Heart right ventricle (tissue), 16 donors: Measurements from ENCODE around the gene DNAH12. TPM values are rescaled to one million over a fixed set of nuclear protein-coding genes. Genes with fewer than 3 reads are reported as not detected.
A peak's percentile ranks its signal among the peaks of the same experiment; 100 is the strongest.

Source experiments
- ATAC-seq, 8 donors: fragments of 200-7000 bp; cut with Tn5 transposase; one replicate each; pipeline ENCODE4 v1.9.1; 2020; ENCODE audit warnings: mild to moderate bottlenecking in 8 of 8, moderate library complexity in 8 of 8, moderate number of reproducible peaks in 1 of 8
- DNase-seq, 2 donors: peaks; one replicate each; pipeline ENCODE4 v3.0.0-alpha.2; 2020
- H3K27ac ChIP-seq, 10 donors: fragments of 200-600 bp; sonication (generic) in 2 of 10; one replicate each; pipeline versions ENCODE4 v1.5.0 to v1.8.0; 2020 to 2022; ENCODE audit warnings: mild to moderate bottlenecking in 3 of 10
- H3K27me3 ChIP-seq, 7 donors: fragments of 200-600 bp; one replicate each; pipeline ENCODE4 v1.8.0; 2021 to 2022; ENCODE audit warnings: mild to moderate bottlenecking in 2 of 7
- H3K36me3 ChIP-seq, 9 donors: fragments of 200-600 bp; sonication (generic) in 1 of 9; one replicate each; pipeline versions ENCODE4 v1.5.0 to v1.8.0; 2020 to 2022; ENCODE audit warnings: mild to moderate bottlenecking in 2 of 9
- H3K4me1 ChIP-seq, 9 donors: fragments of 200-600 bp; sonication (generic) in 1 of 9; one replicate each; pipeline versions ENCODE4 v1.5.0 to v1.8.0; 2020 to 2022; ENCODE audit warnings: mild to moderate bottlenecking in 4 of 9
- H3K4me3 ChIP-seq, 10 donors: fragments of 200-600 bp; sonication (generic) in 2 of 10; one replicate each; pipeline versions ENCODE4 v1.5.0 to v1.8.0; 2020 to 2022; ENCODE audit warnings: mild to moderate bottlenecking in 7 of 10, moderate library complexity in 2 of 10
- H3K9me3 ChIP-seq, 11 donors: fragments of 200-600 bp in 10 of 11; sonication (generic) in 2 of 11; one replicate each; pipeline versions ENCODE4 v1.5.0 to v1.8.0; 2013 to 2022; ENCODE audit warnings: mild to moderate bottlenecking in 2 of 11, control low read depth in 1 of 11, moderate library complexity in 1 of 11
- WGBS, 2 donors: extraction: QIAGEN DNeasy Blood & Tissue Kit; methylation state at CpG; one replicate each; pipeline ENCODE4 v1.1.7; 2013; ENCODE audit warnings: inconsistent platforms in 1 of 2; 5-methylcytosine and 5-hydroxymethylcytosine counted together
- intact Hi-C, 10 donors: fragments of 100-400 bp; cut with DNase I; formaldehyde crosslinking; loops; one replicate each; pipeline versions ENCODE4 v1.11.1 to v1.14.2; 2022
- polyA plus RNA-seq, 2 donors: library from polyadenylated mRNA; stranded (reverse); fragments of 200-250 nt; gene quantifications; one replicate each; pipeline ENCODE4 v1.2.3, GENCODE V29; 2013
- total RNA-seq, 10 donors: library from RNA; stranded (reverse); fragmentation: NEBNext Ultra II Directional in 3 of 10; extraction: Animal tissue kit (Norgen Biotek cat#: 25700) in 3 of 10; gene quantifications; one replicate each; pipeline versions ENCODE4 v1.2.1 to v1.2.4, GENCODE V29; 2021 to 2023
- TF ChIP-seq, protein P1 (sequence below), 9 donors: fragments of 200-600 bp; sonication (generic) in 2 of 9; IDR thresholded peaks; one replicate each; pipeline versions ENCODE4 v1.5.0 to v1.8.0; 2021 to 2022; ENCODE audit warnings: antibody characterized with exemption in 9 of 9, mild to moderate bottlenecking in 5 of 9, moderate library complexity in 1 of 9
- donor health status: Arrhythmogenic right ventricular cardiomyopathy.
- donor health status: ischemic (EF 13 %, LVEDD 7.1; RV severe dilation, severe dysfunction).
- donor health status: healthy with polysubstance abuse.
- donor health status: DM: no; HTN: yes; CAD: no.
- donor health status: DM: no; HTN: no; CAD: no.
- donor health status: ischemic (EF 25% LVEDD 6.9; RV normal size, moderate dysfunction).
- donor health status: ischemic (EF 25% LVEDD 5.7; RV mildly dilated, moderate dysfunction).
- donor health status: healthy.
- donor health status: DM: yes; HTN: yes; CAD: no.
- donor health status: Ischemic cardiomyopathy.
- donor health status: ischemic (EF 35%, LVEDD 5.7; RV mildly dilated, moderate dysfunction).
- donor health status: nonischemic (EF 11% LVEDD 7.7; RV severe dilation, severe dysfunction).
- donor health status: DM: yes; HTN: yes; CAD: no.
- donor health status: PGD.
- donor health status: ischemic (EF 29% LVEDD 5.4; RV normal size, mild dysfunction).
- donor health status: nonischemic (EF 23%, LVEDD 6.1; RV moderate dilation, normal function).

DNAH12 gene
- total and polyA plus RNA-seq, 12 donors, result 0.01 to 0.44 (median 0.12) TPM; not detected in 4

DNA sequence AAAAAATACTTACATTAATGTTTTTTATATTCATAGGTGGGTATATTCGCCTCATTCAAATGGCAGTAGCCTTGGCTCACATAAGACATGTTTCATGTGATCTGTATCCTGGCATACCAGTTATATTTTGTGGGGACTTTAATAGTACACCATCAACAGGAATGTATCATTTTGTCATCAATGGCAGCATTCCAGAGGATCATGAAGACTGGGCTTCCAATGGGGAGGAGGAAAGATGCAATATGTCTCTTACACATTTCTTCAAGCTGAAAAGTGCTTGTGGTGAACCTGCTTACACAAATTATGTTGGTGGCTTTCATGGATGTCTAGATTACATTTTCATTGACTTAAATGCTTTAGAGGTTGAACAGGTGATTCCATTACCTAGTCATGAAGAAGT is 15.4 kb upstream of the DNAH12 start:
- peaks cover 4 to 47% (median 37%) of the 10 kb centered on the region in 9 donors for H3K4me1 ChIP-seq
- WGBS, 2 donors, result 96 to 98% methylated on average over 1 of the region's 1 CpG
- TF ChIP-seq, protein P1, sequence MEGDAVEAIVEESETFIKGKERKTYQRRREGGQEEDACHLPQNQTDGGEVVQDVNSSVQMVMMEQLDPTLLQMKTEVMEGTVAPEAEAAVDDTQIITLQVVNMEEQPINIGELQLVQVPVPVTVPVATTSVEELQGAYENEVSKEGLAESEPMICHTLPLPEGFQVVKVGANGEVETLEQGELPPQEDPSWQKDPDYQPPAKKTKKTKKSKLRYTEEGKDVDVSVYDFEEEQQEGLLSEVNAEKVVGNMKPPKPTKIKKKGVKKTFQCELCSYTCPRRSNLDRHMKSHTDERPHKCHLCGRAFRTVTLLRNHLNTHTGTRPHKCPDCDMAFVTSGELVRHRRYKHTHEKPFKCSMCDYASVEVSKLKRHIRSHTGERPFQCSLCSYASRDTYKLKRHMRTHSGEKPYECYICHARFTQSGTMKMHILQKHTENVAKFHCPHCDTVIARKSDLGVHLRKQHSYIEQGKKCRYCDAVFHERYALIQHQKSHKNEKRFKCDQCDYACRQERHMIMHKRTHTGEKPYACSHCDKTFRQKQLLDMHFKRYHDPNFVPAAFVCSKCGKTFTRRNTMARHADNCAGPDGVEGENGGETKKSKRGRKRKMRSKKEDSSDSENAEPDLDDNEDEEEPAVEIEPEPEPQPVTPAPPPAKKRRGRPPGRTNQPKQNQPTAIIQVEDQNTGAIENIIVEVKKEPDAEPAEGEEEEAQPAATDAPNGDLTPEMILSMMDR (IDR thresholded peaks at IDR 0.05), result no peak
- intact Hi-C loops, result loop anchor here in 1 of 10 donors (5.0 kb wide), 1 partner anchor 38 kb away; the partner anchor contains the start of gene ARF4
- H3K9me3 ChIP-seq, result no peaks in the 10 kb centered on the region
- peaks cover 0 to 58% (median 18%) of the 10 kb centered on the region in 9 donors for H3K36me3 ChIP-seq
- no peaks in the 10 kb centered on the region for H3K27me3 ChIP-seq
- ATAC-seq, result no peak
- no peak overlapping the region for H3K4me3 ChIP-seq
- DNase-seq, result no peak
- no peak overlapping the region for H3K27ac ChIP-seq

DNA sequence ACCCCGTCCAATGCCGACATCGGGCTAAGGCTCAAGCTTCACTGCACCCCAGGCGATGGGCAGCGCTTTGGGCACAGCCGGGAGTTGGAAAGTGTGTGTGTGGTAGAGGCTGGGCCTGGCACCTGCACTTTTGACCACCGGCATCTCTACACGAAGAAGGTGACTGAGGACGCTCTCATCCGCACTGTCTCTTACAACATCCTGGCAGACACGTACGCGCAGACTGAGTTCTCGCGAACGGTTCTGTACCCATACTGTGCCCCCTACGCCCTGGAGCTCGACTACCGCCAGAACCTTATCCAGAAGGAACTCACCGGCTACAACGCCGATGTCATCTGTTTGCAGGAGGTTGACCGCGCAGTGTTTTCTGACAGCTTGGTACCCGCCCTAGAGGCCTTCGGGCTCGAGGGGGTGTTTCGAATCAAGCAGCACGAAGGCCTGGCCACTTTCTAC is 13.0 kb upstream of the DNAH12 start:
- Histone ChIP-seq H3K27ac (peak overlapping the region in 9 of 10 donors; percentile 75 to 93 (median 89)), H3K27me3 (no peaks in the 10 kb centered on the region), H3K4me3 (peak overlapping the region; percentile 60 to 92 (median 78)), H3K9me3 (no peaks in the 10 kb centered on the region), H3K36me3 (peaks cover 0 to 34% (median 13%) of the 10 kb centered on the region in 9 donors), H3K4me1 (peaks cover 4 to 47% (median 37%) of the 10 kb centered on the region in 9 donors)
- intact Hi-C loops, result loop anchor here in 6 of 10 donors (2.0 to 5.0 kb wide), 2 partner anchors 40 kb away; partner anchors contain the start of gene ARF4 (in 6 of the 6)
- no peak for DNase-seq
- 2% methylated on average over 29 of the region's 29 CpGs for WGBS, 2 donors
- TF ChIP-seq, protein P1 (IDR thresholded peaks at IDR 0.05), result no peak
- peak in 4 of 8 donors; percentile 5 to 31 (median 8) for ATAC-seq

DNA sequence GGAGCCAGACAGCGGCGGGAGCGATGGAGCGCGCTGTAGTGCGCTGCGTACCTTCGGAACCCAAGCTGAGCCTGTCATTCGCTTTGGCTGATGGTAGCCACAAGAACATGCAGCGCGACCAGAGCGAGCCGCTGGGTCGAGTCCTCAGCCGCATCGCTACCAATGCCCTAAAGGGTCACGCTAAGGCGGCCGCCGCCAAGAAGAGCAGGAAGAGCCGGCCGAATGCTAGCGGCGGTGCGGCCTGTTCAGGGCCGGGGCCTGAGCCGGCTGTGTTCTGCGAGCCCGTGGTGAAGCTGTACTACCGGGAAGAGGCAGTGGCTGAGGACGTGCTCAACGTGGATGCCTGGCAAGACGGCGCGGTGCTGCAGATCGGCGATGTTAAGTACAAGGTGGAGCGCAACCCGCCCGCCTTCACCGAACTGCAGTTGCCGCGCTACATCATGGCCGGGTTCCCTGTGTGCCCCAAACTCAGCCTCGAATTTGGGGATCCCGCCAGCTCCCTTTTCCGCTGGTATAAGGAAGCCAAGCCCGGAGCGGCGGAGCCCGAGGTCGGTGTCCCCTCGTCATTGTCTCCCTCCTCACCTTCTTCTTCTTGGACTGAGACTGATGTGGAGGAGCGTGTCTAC is 12.4 kb upstream of the DNAH12 start:
- 0% methylated on average over 54 of the region's 54 CpGs for WGBS, 2 donors
- ATAC-seq, result peak; percentile 40 to 70 (median 57)
- peak in 1 of 2 donors; percentile 36 for DNase-seq
- Histone ChIP-seq H3K4me3 (peak overlapping the region; percentile 60 to 92 (median 78)), H3K27ac (peak overlapping the region; percentile 74 to 93 (median 87)), H3K27me3 (no peaks in the 10 kb centered on the region), H3K36me3 (peaks cover 0 to 29% (median 13%) of the 10 kb centered on the region in 9 donors), H3K9me3 (no peaks in the 10 kb centered on the region), H3K4me1 (peaks cover 4 to 43% (median 37%) of the 10 kb centered on the region in 9 donors)
- TF ChIP-seq, protein P1 (IDR thresholded peaks at IDR 0.05), result no peak
- intact Hi-C loops, result loop anchor here in 6 of 10 donors (2.0 to 5.0 kb wide), 2 partner anchors 40 to 41 kb away; partner anchors contain the start of gene ARF4 (in 6 of the 6)

DNA sequence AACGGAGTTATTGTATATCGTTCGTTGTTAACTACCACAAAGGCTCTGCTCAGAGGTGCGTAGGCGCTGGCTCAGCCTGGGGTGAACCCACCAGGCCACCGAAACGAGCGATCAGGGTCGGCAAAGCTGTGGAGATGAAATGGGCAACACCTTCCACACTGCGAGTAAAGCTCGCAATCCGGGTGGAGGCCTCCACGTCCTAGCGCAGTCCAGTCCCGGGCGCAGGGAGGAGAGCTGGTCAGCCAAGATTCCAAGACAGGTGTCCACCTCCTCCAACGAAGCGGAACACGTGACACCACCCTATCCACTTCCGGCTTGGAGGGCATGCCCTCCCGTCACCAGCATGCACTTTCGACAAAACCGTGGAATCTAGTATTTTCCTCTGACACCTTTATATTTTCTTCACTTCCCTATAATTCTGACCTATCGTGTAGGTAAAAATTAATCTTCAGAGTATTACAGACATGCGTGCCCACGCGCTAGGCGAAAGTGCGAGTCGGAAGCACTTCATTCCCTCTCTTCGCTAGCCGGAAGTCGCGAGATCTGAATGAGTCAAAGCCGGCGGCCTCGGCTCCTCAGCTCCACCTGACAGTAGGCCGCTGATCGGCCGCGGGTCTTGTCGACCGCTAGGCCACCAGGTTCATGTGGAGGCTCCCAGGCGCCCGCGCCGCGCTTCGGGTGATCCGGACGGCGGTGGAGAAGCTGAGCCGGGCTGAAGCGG is 11.8 kb upstream of the DNAH12 start, which contains the start of gene PDE12:
Gene PDE12 (plus strand): TSS at position 537 of the 721 bp plus-strand sequence. CDS start 106 bp downstream, at position 643.
- peak; percentile 94 to 96 (median 96) for ATAC-seq
- peak within 1 kb of the TSS; percentile 60 to 92 (median 78) for H3K4me3 ChIP-seq
- intact Hi-C loops, result loop anchor here in 6 of 10 donors (2.0 to 5.0 kb wide), 2 partner anchors 41 kb away; partner anchors contain the start of gene ARF4 (in 6 of the 6)
- H3K36me3 ChIP-seq, result peaks cover 0 to 22% (median 11%) of the 10 kb centered on the region in 9 donors
- WGBS, 2 donors, result 0% methylated on average over 54 of the region's 54 CpGs
- H3K4me1 ChIP-seq, result peaks cover 4 to 40% (median 35%) of the 10 kb centered on the region in 9 donors
- TF ChIP-seq, protein P1 (IDR thresholded peaks at IDR 0.05), result peak in 1 of 9 donors; percentile 3
- peak within 1 kb of the TSS; percentile 74 to 93 (median 87) for H3K27ac ChIP-seq
- peak; percentile 79 to 89 for DNase-seq
- H3K9me3 ChIP-seq, result no peaks in the 10 kb centered on the region
- H3K27me3 ChIP-seq, result no peaks in the 10 kb centered on the region
